DOHH2 (cell line): ENCODE results near the gene RBM12.

Experiments used
- EZH2phosphoT487 ChIP-seq: fragments of 200-600 bp; sonication (generic); IDR thresholded peaks from 2 replicates; pipeline ENCODE4 v1.6.1; 2017; ENCODE audit warnings: borderline replicate concordance, mild to moderate bottlenecking, antibody characterized with exemption, low read length, moderate library complexity, mixed read lengths
- TF ChIP-seq, protein P1 (sequence below): fragments of 200-600 bp; sonication (generic); IDR thresholded peaks from one replicate; pipeline ENCODE4 v1.5.1; 2014; ENCODE audit warnings: antibody characterized with exemption, mild to moderate bottlenecking, low read depth, low read length; ENCODE audit not compliant: poor library complexity, severe bottlenecking

DNA sequence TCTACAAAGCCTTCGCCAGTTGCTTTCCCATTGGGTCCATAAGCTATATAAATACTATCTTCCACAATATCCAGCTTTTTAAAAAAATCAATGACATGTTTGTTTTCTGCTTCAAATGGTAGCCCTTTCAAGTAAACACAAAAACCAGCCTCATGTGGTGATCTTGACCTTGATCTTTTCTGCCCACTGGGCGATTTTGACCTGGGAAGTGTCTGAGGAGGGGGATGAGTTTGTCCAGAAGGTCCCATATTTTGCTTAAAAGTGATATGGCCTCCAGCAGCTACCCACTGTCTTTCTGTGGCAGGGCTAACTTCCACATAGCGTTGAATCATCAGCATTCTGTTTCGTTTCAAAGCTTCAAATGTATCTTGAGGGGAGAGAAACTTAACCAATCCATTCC is 10.8 kb downstream of the RBM12 start:
- TF ChIP-seq, protein P1, sequence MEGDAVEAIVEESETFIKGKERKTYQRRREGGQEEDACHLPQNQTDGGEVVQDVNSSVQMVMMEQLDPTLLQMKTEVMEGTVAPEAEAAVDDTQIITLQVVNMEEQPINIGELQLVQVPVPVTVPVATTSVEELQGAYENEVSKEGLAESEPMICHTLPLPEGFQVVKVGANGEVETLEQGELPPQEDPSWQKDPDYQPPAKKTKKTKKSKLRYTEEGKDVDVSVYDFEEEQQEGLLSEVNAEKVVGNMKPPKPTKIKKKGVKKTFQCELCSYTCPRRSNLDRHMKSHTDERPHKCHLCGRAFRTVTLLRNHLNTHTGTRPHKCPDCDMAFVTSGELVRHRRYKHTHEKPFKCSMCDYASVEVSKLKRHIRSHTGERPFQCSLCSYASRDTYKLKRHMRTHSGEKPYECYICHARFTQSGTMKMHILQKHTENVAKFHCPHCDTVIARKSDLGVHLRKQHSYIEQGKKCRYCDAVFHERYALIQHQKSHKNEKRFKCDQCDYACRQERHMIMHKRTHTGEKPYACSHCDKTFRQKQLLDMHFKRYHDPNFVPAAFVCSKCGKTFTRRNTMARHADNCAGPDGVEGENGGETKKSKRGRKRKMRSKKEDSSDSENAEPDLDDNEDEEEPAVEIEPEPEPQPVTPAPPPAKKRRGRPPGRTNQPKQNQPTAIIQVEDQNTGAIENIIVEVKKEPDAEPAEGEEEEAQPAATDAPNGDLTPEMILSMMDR = no peak
- TF ChIP-seq EZH2phosphoT487 = no peak
